ENCODE measurements around the gene CD52.
"Not testable (repeated sequence)": the region's sequence is repeated elsewhere in the genome, so short reads cannot be mapped to it uniquely, and the experiment has no call there.

CD52 gene

DNA sequence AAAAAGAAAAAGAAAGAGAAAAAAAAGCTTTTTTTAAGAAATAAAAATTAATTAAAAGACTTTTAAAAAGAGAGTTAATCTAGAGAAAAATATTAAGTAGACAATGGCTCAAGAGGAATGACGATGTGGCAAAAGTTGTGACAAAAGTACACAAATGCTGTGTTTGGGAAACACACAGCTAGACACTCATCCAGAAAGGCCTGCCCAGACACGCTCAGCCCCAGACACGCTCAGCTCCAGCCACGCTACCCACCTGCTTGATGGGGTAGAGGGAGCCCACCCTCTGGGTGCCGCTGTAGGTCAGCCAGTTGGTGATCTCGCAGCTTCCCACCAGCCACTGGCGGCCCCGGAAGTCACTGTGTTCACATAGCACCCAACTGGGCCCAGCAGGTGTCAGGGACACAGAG is 10.2 kb downstream of the CD52 start:
- DNase-seq (ENCODE audit: low read depth): no peak

GRCh38 chr1:26328597-26328996 is 10.8 kb downstream of the CD52 start:
- DNase-seq (ENCODE audit: low read depth): no peak
- TF ChIP-seq CTCF (conservative IDR thresholded peaks at IDR 0.05; ENCODE audit: low read length): no peak

More for the DNA sequence above, 10.2 kb downstream of the CD52 start:
- no peak overlapping the region for H3K4me3 ChIP-seq (ENCODE audit: low read length)
- TF ChIP-seq CTCF (conservative IDR thresholded peaks at IDR 0.05; ENCODE audit: low read length): no peak

DNA sequence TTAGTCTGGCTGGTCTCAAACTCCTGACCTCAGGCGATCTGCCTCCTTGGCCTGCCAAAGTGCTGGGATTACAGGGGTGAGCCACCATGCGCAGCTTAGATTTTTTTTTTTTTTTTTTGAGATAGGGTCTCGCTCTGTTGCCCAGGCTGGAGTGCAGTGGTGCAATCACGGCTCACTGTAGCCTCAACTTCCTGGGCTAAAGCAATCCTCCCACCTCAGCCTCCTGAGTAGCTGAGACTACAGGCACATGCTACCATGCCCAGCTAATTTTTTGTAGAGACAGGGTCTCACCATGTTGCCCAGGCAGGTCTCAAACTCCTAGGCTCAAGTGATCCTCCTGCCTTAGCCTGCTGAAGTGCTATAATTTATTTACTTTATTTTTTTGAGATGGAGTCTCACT is 11.6 kb downstream of the CD52 start:
- not testable (repeated sequence) for H3K4me3 ChIP-seq (ENCODE audit: low read length); DNase-seq (ENCODE audit: low read depth)

More at GRCh38 chr1:26328597-26328996, 10.8 kb downstream of the CD52 start:
- H3K4me3 ChIP-seq (ENCODE audit: low read length): no peak overlapping the region

DNA sequence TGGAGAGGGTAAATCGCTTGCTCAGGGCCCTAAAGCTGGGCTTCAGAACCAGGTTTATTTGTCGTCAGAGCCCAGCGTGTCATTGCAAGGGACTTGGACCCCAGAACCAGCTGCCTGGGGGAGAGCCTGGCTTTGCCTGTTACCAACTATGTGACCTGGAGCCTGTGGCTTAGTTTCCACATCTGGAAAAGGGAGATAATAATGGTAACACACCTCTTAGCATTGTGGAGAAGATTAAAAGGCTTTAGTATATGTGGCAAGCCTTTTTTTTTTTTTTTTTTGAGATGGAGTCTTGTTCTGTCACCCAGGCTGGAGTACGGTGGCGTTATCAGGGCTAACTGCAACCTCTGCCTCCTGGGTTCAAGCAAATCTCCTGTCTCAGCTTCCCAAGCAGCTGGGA is 12.5 kb downstream of the CD52 start:
- no peak overlapping the region for H3K4me3 ChIP-seq (ENCODE audit: low read length)
- no peak for DNase-seq (ENCODE audit: low read depth)
- TF ChIP-seq CTCF (conservative IDR thresholded peaks at IDR 0.05; ENCODE audit: low read length): no peak

GRCh38 chr1:26333312-26333711 is 15.6 kb downstream of the CD52 start:
- not testable (repeated sequence) for H3K4me3 ChIP-seq (ENCODE audit: low read length); DNase-seq (ENCODE audit: low read depth)

DNA sequence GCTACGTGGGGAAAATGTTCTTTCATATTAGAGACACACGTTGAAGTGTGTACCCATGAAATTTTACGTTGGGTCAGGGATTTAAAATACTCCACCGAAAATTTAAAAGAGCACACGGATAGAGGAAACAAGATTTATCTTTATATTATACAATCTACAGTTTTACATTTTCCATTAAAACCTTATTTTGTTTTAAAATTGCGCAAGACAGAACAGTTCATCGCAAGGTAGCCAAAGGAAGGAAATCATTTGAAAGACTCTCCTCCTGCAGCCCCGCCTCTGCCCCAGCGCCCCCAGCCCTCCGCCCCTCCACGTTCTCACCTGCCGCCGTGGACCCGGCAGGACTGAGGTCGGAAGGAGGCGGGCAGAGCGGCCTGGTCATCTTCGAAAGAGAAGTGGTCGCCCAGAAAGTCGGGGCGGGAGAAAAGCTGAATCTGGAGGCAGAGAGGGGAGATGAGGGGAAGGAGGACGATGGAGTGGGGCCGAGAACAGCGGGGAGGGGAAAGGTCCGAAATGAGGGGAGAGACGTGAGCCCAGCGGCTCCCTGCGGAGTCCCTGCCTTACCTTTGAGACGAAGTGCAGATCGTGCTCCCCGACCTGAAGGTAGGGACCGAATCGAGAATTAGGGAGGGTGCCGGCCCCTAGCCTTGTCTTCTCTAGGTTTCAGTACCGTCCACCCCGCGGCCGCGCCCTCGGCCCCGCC is 18.2 kb downstream of the CD52 start:
- TF ChIP-seq CTCF (conservative IDR thresholded peaks at IDR 0.05; ENCODE audit: low read length): no peak
- H3K4me3 ChIP-seq (ENCODE audit: low read length): peak overlapping the region; percentile 63
- DNase-seq (ENCODE audit: low read depth): no peak

DNA sequence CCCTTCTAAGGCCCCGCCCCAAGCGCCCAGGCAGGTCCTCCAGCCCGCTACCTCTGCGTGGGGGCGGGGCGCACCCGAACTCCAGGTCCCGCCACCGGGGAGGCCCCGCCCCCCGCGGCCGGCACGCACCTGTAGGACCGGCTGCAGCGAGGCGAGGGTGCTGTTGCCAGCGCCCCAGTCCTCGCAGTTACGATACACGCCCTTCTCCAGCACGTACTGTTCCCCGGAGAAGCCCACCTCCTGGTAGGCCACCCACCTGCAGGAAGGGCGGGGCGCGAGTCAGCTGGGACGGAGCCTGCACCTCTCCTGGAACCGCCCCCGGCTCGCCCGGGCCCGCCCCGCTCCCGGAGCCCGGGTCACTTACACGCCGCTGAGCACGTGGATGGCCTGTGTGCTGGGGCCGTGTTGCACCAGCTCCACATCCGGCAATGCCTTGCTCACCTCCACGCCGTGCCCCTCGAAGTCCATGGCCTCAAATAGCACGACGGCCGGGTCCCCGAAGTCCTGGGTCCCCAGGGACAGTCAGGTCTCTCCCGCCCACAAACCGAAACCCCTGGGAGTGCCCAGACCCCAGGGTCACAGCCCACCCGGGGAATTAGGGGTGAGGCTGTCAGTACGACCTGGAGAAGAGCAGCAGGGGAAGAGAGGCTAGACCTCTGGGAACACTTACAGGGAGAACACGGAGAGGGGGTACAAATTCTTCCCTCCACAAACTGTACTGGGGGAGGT is 18.9 kb downstream of the CD52 start:
- TF ChIP-seq CTCF (conservative IDR thresholded peaks at IDR 0.05; ENCODE audit: low read length): no peak
- DNase-seq (ENCODE audit: low read depth): no peak

DNA sequence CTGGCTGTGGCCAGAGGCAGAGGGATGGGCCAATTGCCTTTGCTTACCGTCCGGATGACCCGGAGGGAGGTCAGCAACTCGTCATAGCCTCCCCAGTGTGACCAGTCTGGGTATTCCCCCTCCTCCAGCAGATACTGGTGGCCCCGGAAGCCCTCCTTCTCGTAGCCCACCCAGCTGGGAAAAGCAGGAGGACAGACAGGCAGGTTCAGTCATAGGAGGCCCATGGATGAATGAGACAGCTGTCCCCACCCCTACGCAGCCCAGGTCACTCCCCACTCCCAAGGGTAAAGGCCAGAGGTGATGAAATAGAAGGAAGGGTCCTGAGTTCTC is 19.4 kb downstream of the CD52 start:
- no peak overlapping the region for H3K4me3 ChIP-seq (ENCODE audit: low read length)
- TF ChIP-seq CTCF (conservative IDR thresholded peaks at IDR 0.05; ENCODE audit: low read length): no peak
- DNase-seq (ENCODE audit: low read depth): no peak

More for the DNA sequence above, 18.9 kb downstream of the CD52 start:
- peak overlapping the region; percentile 63 for H3K4me3 ChIP-seq (ENCODE audit: low read length)

Data from AG10803 (cell line).